GM18526 (cell line): Measurements from ENCODE around the gene PCBD1.

Experiments used
- POLR2A ChIP-seq: IDR thresholded peaks from 3 replicates; pipeline ENCODE4 v1.6.1; 2011; ENCODE audit not compliant: insufficient read length; ENCODE audit errors: extremely low read depth

PCBD1 gene

DNA sequence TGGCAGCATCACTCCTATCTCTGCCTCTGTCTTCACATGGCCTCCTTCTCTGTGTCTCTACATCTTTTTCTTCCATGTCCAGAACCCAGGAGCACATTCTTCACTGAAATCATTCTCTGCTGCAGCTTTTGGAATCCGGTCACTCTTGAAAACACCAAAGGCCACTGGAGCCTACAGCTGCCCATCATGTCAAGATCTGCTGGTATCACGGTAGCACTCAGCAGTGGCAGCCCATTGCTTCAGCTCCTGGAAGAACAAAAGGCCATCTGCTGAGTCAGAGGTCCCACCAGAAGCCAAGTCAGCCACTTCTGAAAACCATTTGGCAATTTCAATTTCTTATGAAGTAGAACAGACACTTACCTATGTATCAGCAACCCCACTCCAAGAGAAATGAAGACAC, 6.1 kb upstream of the PCBD1 start:
- no peak for TF ChIP-seq POLR2A

GRCh38 chr10:70893227-70894006, 5.1 kb upstream of the PCBD1 start:
- no peak for TF ChIP-seq POLR2A

- TF ChIP-seq POLR2A = no peak
These were observed 4.3 kb upstream of the PCBD1 start for GRCh38 chr10:70892631-70893030.

- no peak for TF ChIP-seq POLR2A
These were observed 3.3 kb upstream of the PCBD1 start for GRCh38 chr10:70891627-70892026.

GRCh38 chr10:70890917-70891431, 2.6 kb upstream of the PCBD1 start:
- no peak for TF ChIP-seq POLR2A

GRCh38 chr10:70889291-70889690, 926 bp upstream of the PCBD1 start:
- no peak for TF ChIP-seq POLR2A

GRCh38 chr10:70886921-70887665, 1.3 kb downstream of the PCBD1 start:
- no peak for TF ChIP-seq POLR2A

DNA sequence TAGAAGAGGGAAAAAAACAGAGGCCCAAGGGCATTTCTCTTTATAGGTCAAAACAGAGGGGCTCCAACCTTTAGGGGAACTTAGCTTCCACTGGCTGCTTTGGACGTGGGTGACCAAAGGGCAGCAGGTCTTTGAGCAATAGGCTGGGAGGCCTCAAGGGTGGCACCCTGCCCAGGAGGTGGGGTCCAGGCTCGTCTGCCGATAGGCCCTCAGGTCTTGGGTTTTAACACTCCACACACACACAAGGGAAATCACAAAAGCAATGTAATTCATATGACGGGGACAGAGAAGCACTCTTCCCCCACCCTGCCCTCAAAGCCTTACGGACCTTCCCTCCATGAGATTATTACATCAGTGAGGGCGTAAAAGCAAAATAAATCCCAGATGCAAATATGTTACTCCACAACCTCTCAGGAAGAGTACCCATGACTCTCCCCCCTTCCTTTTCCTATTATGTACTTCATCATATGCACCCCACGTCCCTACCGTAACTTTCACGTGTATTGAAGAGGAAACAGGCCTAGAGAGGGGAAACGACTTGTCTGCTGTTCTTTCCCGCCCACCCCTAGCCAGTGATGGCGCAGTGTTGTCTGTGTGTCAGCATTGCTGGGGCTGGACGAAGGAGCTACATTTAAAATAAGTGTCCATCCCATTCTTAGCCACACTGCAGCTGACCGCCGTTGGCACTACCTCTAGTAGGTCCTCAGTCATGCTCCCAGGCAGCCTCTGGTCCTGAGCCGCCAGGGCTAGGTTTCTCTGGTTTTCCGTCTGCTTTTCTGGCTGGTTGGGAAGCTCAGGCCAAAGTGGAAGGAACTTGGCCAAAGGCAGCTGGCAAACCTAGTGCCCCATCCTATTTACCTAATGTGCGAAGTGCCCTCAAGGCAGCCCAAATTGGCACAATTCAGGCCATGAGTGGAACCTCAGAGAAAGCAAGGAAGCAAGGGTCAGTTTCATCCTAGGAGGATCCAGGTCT, 2.1 kb downstream of the PCBD1 start:
- TF ChIP-seq POLR2A = no peak

- no peak for TF ChIP-seq POLR2A
These were observed 2.9 kb downstream of the PCBD1 start for GRCh38 chr10:70885481-70885880.

DNA sequence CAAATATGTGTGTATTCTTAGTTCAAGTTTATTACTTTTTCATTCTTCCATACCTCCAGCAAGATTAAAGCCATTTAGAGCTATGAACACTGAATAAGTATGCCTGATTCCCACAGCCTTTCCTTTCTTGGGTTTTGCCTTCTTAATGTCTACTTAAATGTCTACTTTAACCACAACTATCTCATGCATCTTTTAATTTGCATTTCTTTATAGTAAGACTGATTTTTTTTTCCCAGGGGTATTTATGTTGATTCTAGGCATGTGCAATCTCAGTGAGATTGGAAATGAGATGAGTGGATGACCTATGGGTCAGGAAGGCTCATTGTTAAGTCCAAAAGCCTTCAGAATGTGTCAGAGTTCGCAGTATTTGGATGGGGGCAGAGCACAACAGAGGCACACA, 3.6 kb downstream of the PCBD1 start:
- TF ChIP-seq POLR2A = no peak

GRCh38 chr10:70880077-70880534, 8.3 kb downstream of the PCBD1 start:
- no peak for TF ChIP-seq POLR2A

GRCh38 chr10:70879207-70879606, 9.2 kb downstream of the PCBD1 start:
- TF ChIP-seq POLR2A = no peak

DNA sequence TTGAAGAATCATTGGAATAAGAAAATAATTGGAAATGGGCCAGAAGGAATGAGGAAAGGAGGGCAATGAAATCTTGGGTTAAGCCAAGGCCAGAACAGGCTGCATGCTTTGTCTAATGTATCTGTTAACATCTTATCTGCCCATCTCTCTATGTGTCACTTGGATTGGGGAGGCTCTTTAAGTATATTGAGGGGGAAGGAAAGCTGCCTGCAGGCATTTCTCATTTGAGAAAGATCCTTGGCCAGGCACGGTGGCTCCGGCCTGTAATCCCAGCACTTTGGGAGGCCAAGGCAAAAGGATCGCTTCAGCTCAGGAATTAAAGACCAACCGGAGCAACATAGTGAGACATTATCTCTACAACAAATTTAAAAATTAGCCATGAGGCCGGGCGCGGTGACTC, 14.3 kb downstream of the PCBD1 start:
- no peak for TF ChIP-seq POLR2A

DNA sequence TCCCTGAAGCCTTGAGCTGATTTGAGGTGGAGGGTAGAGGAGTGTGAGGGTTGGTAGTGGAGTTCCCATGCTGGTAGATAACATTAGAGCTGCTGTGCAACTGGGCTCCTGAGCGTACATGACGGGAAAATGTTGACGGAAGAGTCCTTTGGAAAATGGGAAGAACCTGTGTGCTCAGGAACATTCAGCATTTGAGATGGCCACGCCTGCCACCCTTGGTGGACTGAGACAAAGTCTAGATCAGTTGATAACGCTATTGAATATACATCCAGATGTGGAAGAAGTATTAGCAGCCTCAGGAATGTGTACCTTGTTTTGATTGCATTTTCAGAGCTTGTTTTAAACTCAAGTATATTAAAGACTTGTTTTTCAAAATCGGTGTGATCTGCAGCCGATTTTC, 16.1 kb downstream of the PCBD1 start:
- no peak for TF ChIP-seq POLR2A

DNA sequence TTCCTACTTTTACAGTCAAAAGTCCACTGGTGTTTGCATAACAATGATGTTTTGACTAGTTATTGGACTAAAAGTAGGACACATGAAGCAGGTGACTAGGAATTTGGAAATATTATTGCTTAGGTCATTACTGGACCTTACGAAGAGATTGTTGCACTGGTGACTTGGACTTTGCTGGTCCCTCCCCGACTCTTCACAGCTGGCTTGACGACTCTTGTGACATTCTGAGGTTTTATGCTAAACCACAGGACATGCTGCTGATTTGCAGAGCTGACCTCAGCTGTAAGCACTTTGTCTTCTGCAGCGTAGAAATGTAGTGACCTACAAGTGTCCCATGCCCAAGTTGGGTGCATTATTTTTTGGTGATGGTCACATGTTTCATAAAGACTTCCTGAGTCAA, 21.9 kb downstream of the PCBD1 start:
- TF ChIP-seq POLR2A = no peak
